Measurements from ENCODE around the gene RAB30. TPM values are rescaled to one million over a fixed set of nuclear protein-coding genes. Genes with fewer than 3 reads are reported as not detected.

Gene RAB30
- polyA plus RNA-seq, 1 donor from 2014 or later, result 36.4 TPM

DNA sequence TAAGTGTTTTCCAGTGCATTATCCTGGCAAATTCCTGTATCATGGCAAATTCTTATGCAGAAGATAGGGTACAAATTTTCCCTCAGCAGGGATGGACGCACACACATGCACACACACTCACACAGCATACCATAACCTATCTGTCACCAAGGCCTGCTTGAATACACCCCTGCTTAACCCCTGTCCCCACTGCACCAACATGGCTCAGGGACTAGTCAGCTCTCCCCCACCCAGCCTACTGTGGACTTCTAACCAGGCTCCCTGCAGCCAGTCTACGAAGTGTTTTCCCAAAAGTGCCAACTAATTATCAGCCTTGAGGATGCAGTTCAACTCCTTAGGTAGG lies 63.1 kb downstream of the RAB30 start:
- H4K20me1 ChIP-seq (ENCODE audit: insufficient read depth), result no peaks in the 10 kb centered on the region
- no peak overlapping the region for H3K4me3 ChIP-seq (ENCODE audit: low read length)
- H3K9me3 ChIP-seq (ENCODE audit: low read length), result no peaks in the 10 kb centered on the region
- no peak overlapping the region for H3K27ac ChIP-seq (ENCODE audit: low read length)
- no peak overlapping the region for H2AFZ ChIP-seq (ENCODE audit: low read depth, low read length)
- H3K36me3 ChIP-seq (ENCODE audit: insufficient read depth, low read length), result no peaks in the 10 kb centered on the region
- H3K27me3 ChIP-seq (ENCODE audit: insufficient read depth, low read depth, low read length), result no peaks in the 10 kb centered on the region
- TF ChIP-seq TAF1 (IDR thresholded peaks at IDR 0.05; ENCODE audit: low read depth) (no peak), MXI1 (conservative IDR thresholded peaks at IDR 0.05; ENCODE audit: poor library complexity, severe bottlenecking) (no peak), POLR2AphosphoS5 (IDR thresholded peaks at IDR 0.05) (no peak), EP300 (conservative IDR thresholded peaks at IDR 0.05; ENCODE audit: poor library complexity, severe bottlenecking) (no peak), RAD21 (conservative IDR thresholded peaks at IDR 0.05) (no peak), EZH2 (IDR thresholded peaks at IDR 0.05; ENCODE audit: borderline replicate concordance, insufficient read depth, low read length, poor library complexity, severe bottlenecking) (no peak), SMC3 (conservative IDR thresholded peaks at IDR 0.05; ENCODE audit: poor library complexity) (no peak)
- TF ChIP-seq, protein P1, sequence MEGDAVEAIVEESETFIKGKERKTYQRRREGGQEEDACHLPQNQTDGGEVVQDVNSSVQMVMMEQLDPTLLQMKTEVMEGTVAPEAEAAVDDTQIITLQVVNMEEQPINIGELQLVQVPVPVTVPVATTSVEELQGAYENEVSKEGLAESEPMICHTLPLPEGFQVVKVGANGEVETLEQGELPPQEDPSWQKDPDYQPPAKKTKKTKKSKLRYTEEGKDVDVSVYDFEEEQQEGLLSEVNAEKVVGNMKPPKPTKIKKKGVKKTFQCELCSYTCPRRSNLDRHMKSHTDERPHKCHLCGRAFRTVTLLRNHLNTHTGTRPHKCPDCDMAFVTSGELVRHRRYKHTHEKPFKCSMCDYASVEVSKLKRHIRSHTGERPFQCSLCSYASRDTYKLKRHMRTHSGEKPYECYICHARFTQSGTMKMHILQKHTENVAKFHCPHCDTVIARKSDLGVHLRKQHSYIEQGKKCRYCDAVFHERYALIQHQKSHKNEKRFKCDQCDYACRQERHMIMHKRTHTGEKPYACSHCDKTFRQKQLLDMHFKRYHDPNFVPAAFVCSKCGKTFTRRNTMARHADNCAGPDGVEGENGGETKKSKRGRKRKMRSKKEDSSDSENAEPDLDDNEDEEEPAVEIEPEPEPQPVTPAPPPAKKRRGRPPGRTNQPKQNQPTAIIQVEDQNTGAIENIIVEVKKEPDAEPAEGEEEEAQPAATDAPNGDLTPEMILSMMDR (IDR thresholded peaks at IDR 0.05; ENCODE audit: poor library complexity, severe bottlenecking), result no peak
- TF ChIP-seq, protein P2, sequence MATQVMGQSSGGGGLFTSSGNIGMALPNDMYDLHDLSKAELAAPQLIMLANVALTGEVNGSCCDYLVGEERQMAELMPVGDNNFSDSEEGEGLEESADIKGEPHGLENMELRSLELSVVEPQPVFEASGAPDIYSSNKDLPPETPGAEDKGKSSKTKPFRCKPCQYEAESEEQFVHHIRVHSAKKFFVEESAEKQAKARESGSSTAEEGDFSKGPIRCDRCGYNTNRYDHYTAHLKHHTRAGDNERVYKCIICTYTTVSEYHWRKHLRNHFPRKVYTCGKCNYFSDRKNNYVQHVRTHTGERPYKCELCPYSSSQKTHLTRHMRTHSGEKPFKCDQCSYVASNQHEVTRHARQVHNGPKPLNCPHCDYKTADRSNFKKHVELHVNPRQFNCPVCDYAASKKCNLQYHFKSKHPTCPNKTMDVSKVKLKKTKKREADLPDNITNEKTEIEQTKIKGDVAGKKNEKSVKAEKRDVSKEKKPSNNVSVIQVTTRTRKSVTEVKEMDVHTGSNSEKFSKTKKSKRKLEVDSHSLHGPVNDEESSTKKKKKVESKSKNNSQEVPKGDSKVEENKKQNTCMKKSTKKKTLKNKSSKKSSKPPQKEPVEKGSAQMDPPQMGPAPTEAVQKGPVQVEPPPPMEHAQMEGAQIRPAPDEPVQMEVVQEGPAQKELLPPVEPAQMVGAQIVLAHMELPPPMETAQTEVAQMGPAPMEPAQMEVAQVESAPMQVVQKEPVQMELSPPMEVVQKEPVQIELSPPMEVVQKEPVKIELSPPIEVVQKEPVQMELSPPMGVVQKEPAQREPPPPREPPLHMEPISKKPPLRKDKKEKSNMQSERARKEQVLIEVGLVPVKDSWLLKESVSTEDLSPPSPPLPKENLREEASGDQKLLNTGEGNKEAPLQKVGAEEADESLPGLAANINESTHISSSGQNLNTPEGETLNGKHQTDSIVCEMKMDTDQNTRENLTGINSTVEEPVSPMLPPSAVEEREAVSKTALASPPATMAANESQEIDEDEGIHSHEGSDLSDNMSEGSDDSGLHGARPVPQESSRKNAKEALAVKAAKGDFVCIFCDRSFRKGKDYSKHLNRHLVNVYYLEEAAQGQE (IDR thresholded peaks at IDR 0.05; ENCODE audit: borderline replicate concordance), result no peak
- H3K9me2 ChIP-seq (ENCODE audit: insufficient read depth, low read length), result no peaks in the 10 kb centered on the region
- H3K79me2 ChIP-seq (replicated peaks; ENCODE audit: insufficient read depth, low read length), result peaks cover 7% of the 10 kb centered on the region
- H3K4me2 ChIP-seq (ENCODE audit: low read length), result no peak overlapping the region
- H3K9ac ChIP-seq (ENCODE audit: low read length), result no peak overlapping the region
- no peaks in the 10 kb centered on the region for H3F3A ChIP-seq (ENCODE audit: insufficient read depth, low read length, poor library complexity, severe bottlenecking)

DNA sequence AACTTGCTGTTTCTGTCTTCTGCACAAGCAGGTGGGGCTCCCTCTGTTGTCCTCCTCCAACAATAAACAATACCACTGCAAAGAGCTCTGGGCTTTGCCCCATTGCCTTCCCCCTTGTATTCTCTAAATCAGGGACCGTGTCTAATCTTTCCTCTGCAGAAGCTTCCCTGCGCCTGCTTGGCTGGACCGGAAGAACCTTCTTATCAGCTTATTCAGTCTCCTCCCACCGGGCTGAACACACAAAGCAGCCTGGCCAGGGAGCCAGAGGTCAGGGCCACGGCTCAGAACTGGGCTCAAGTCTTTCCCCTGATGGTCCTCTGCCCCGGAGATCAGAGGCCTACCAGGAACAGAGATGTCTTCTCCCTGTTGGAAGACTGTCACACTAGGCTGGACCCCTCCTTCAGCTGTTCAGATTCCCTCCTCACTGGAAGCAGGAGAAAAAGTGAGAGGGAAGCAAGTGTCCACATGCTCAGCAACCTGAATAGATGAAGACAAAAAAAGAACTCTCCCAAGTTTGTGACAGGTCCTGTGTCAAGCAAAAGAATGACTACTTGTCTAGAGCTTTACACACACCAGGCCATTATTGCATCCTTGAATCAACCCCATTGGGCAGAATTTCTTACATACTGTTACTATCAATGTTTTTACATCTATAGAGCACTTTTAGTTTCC lies 63.7 kb downstream of the RAB30 start:
- Histone ChIP-seq H3K4me3 (ENCODE audit: low read length) (no peak overlapping the region), H3K27me3 (ENCODE audit: insufficient read depth, low read depth, low read length) (no peaks in the 10 kb centered on the region), H3K4me2 (ENCODE audit: low read length) (no peak overlapping the region), H3K9me3 (ENCODE audit: low read length) (no peaks in the 10 kb centered on the region), H3K9ac (ENCODE audit: low read length) (no peak overlapping the region), H3K9me2 (ENCODE audit: insufficient read depth, low read length) (no peaks in the 10 kb centered on the region), H3F3A (ENCODE audit: insufficient read depth, low read length, poor library complexity, severe bottlenecking) (no peaks in the 10 kb centered on the region), H2AFZ (ENCODE audit: low read depth, low read length) (no peak overlapping the region), H4K20me1 (ENCODE audit: insufficient read depth) (no peaks in the 10 kb centered on the region), H3K79me2 (replicated peaks; ENCODE audit: insufficient read depth, low read length) (peaks cover 7% of the 10 kb centered on the region), H3K27ac (ENCODE audit: low read length) (no peak overlapping the region), H3K36me3 (ENCODE audit: insufficient read depth, low read length) (no peaks in the 10 kb centered on the region)
- no peak for TF ChIP-seq MXI1 (conservative IDR thresholded peaks at IDR 0.05; ENCODE audit: poor library complexity, severe bottlenecking)
- TF ChIP-seq, protein P1 (IDR thresholded peaks at IDR 0.05; ENCODE audit: poor library complexity, severe bottlenecking), result no peak
- no peak for TF ChIP-seq EZH2 (IDR thresholded peaks at IDR 0.05; ENCODE audit: borderline replicate concordance, insufficient read depth, low read length, poor library complexity, severe bottlenecking)
- TF ChIP-seq SMC3 (conservative IDR thresholded peaks at IDR 0.05; ENCODE audit: poor library complexity), result no peak
- TF ChIP-seq EP300 (conservative IDR thresholded peaks at IDR 0.05; ENCODE audit: poor library complexity, severe bottlenecking), result no peak
- TF ChIP-seq TAF1 (IDR thresholded peaks at IDR 0.05; ENCODE audit: low read depth), result no peak
- TF ChIP-seq, protein P2 (IDR thresholded peaks at IDR 0.05; ENCODE audit: borderline replicate concordance), result no peak
- no peak for TF ChIP-seq POLR2AphosphoS5 (IDR thresholded peaks at IDR 0.05)
- no peak for TF ChIP-seq RAD21 (conservative IDR thresholded peaks at IDR 0.05)
